ENCODE data around the gene AHNAK.

DNA sequence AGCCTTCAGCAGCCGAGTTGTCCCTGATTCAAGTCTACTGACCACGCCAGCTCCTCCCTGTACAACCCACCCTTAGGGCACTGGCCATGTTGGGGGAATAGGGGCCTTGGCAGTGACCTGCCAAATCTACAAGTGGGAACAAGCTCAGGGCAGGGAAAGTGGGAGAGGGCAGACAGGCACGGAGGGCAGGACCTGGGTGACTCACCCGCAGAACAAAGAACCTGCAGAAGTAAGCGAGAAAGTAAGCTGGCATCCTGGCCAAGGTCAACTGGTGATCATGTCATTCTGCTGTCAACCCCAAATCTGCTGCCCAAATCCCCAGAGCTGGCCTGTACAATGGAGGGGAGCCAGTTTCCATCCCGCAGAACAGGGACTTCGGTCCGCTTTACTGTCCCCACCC, 135.6 kb downstream of the AHNAK start:
- TF ChIP-seq EZH2 (IDR thresholded peaks at IDR 0.05; ENCODE audit: borderline replicate concordance, low read depth, low read length, poor library complexity, severe bottlenecking): no peak
- TF ChIP-seq, protein P1, sequence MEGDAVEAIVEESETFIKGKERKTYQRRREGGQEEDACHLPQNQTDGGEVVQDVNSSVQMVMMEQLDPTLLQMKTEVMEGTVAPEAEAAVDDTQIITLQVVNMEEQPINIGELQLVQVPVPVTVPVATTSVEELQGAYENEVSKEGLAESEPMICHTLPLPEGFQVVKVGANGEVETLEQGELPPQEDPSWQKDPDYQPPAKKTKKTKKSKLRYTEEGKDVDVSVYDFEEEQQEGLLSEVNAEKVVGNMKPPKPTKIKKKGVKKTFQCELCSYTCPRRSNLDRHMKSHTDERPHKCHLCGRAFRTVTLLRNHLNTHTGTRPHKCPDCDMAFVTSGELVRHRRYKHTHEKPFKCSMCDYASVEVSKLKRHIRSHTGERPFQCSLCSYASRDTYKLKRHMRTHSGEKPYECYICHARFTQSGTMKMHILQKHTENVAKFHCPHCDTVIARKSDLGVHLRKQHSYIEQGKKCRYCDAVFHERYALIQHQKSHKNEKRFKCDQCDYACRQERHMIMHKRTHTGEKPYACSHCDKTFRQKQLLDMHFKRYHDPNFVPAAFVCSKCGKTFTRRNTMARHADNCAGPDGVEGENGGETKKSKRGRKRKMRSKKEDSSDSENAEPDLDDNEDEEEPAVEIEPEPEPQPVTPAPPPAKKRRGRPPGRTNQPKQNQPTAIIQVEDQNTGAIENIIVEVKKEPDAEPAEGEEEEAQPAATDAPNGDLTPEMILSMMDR (conservative IDR thresholded peaks at IDR 0.05; ENCODE audit: low read depth, low read length): no peak

Measured in A673 (cell line).